Cerebellar nuclear complex (tissue), 1 donor: ENCODE data around the gene CDH15.

Experiments used
- DNase-seq, 2 experiments: peaks; one replicate each; lab custom pipeline; 2025; lab: John Stamatoyannopoulos, UW

Gene CDH15

DNA sequence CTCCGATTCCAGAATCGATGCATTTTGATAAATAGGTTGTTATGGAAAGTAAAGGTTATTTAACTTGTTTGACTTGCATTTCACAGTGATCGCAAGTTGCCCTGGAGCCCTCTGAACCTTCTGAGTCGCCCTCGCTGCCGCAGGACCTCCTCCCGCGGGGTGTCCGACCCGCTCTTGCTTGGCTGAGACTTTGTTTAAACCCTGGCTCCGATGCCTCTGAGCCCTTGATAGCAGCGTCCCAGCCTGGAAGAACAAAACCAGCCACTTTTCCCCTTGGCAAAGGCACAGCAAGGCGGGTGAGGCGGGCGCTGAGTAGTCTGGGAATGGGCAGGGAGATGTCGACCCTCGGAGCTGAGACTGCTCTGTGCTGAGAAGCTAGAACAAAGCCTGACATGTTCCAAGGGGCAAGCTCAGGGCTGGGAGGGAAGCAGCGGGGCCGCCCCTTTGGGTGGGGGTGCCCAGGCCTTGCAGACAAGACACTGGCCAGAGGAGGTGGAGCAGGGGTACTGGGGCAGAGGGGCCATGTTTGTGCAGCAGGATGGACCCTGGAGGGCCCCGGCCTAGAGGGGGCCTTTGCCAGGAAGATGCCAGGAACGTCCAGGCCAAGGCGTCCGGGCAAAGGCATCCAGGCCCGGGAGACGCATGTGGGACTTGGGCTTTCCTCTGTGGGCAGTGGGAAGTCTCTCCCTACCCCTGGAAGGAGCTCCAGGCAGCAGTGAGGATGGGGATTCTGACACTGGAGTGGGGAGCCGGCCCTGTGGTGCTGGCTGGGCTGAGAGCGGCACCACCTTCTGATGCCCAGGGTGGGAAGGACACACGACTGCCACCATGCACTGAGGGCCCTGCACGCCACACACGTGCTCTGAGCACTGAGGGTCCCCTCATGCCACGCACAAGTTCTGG, 30.3 kb upstream of the CDH15 start:
- DNase-seq, result no peak

DNA sequence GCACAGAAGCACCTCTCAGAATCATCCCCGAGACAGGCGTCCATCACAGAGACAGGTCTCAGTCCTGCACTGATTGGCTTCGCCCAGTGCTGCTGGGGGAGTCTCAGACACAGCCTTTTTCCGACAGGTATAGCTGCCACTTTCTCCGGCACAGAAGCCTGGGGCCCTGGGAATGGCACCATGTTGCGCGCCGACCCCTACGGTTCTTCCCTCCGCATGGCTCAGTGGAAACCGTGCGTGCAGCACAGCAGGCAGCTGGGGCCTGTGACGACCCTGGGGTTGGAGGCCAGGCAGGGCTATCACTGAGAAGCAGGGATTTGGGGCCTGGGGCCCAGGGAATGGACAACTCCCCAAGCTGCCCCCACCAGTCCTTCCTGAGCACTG, 29.7 kb upstream of the CDH15 start:
- DNase-seq, result no peak

DNA sequence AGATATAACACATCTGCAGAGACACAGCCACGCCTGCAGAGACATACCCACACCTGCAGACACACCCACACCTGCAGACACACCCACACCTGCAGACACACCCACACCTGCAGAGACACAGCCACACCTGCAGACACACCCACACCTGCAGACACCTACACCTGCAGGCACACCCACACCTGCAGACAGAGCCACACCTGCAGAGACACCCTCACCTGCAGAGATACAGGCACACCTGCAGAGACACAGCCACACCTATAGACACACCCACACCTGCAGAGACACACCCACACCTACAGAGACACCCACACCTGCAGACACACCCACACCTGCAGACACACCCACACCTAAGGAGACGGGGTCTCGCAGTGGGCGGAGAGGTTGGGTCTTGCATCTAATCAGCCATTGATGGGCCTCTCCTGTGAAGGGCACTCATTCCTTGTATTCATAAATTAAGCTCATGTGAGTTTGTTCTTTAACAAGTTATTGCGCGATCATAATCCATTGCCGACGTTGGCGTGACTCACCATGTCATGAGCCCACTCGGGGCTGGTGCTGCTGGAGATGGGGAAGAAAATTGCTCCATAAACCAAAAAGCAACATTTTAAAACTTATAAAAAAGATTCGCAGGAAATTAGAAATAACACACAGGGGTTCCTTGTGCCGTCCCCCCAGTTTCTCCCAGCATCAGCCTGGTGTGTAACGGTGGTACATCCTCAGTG, 28.9 kb upstream of the CDH15 start:
- DNase-seq, result no peak

DNA sequence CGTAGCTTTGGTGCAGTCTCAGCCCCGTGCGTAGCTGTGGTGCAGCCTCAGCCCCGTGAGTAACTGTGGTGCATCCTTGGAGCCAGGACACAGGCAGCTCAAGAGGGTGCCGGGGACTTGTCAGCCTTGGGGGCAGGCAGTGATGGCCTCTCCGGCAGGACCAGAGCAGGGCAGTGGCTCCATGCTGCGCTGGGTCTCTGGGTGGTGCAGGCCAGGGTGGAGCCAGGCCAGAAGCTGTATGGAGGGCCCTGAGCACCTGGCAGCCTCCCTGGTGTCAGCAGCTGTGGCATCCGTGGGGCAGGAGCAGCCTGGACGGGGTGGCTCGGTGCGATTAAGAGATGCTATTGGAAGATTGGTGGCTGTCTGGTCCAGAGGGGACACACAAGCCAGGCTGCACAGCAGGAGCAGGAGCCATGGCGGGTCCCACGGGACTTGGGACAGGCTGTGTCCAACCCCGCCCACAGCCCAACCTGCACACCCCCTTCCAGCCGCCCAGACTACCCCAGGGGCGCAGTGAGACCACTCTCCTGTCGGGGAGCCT, 28.3 kb upstream of the CDH15 start:
- no peak for DNase-seq

DNA sequence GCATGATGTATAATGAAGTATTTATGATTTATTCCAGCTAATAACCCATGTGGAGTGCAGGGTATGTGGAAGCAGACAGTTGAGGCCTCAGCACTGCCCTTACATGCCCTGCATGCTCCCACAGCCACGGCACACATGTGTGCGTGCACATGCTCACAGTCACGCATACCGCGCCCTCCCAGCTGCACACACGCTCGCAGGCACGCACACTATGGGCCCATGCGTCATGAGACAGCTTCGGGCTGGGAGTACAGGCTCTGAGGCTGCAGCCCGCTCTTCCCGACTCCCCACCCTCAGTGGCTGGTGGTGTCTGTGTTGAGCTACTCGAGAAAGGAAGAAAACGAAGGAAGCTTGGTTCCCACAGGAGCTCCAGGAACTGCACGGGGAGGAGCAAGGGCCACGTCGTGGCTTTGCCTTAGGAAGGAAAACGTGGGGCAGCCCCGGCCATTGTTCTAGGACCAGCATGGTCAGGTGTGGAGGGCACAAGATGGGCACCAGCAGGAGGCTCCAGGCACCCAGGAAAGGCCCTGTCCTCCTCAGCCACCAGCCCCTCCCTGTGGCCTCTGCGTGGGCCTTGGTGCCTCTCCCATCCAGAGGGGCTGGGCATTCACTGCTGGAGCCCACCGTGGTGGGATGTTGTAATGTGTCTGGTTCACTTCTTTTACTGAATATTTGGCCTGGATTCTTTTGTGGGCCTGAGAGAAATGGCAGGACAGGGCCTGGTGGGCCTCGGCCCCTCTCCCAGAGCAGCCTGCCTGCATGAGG, 27.5 kb upstream of the CDH15 start:
- DNase-seq, result no peak

DNA sequence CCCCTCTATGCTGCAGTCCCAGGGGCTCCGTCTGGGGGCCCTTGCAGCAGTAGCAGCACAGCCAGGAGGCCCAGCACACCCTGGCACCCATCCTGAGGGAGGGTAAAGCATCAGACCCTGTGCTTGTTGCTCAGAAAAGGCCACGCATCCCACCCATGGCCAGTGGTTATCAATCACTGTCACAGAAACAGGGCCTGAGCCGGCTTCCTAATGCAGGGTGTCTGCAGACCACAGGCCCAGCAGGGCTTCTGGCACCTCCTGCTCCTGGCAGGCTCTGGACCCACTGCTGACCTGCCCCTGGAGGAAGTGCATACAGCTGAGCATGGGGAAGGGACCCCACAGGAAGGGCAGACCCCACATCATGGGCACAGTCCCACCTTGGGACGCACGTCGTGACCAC, 26.9 kb upstream of the CDH15 start:
- DNase-seq, result no peak

DNA sequence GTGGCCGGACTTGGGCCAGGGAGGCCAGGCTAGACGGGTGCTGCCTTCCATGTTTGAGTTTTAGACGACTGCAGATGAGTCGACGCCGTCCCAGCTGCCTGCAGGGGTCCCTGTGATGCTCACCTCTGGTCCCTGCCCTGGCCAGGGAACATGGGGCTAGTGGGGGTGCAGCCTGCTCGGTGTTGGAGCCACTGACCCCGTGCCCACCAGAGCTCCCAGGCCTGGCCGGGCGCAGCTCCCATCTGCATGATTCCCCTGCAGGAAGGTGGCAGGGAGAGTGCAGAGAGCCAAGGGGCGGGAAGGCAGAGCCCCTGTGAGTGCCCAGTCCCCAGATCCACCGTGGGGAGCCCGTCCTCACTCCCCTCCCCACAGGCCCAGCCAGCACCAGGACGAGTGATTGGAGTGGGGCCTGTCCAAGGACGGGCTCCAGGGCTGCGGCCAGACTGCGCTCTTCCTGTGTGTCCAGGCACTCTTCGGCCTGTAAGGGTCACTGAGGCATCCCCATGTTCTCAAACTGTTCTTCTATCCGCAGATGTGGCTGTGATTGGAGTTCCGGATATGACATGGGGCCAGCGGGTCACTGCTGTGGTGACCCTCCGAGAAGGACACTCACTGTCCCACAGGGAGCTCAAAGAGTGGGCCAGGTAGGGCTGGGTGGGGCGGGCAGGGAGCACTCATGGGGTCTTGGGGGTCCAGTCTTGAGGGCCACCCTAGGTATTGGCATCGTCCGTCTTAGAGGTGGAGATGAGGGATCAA, 26.0 kb upstream of the CDH15 start:
- DNase-seq, result no peak

DNA sequence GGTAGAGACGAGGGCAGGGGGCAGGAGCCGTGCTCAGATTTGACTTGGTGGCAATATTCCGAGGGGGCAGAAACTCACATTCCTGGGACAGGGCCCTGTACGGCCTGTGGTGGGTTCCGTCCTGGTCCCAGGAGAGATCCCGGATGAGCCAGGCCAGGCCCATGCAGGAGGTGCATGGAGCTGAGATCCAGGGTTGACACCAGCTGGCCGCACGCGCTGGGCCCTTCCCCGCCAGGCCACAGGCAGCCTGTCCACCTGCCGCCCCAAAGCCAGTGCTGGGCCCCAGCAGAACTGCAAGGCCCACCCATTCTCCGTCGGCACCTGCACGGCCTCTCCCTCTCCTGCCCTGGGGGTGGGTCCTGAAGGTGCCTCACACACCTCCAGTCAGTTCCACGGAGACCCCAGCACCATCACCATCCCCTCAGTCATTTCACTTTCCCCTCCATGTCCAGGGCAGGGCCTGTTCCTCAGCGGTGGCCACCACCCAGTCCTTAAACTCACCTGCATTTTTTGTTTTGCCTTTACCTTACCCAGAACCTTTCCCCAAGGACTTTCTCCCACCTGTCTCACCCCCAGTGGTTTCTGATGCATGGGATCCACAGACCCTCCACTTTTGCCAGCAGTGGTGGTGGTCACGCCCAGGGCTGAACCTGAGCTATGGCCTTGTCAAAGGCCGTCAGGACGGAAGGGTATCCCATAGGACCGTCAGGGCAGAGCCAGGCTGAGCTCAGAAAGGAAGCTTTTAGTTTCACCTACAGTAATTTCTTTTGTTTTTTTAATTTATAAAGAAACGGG, 25.1 kb upstream of the CDH15 start:
- no peak for DNase-seq

DNA sequence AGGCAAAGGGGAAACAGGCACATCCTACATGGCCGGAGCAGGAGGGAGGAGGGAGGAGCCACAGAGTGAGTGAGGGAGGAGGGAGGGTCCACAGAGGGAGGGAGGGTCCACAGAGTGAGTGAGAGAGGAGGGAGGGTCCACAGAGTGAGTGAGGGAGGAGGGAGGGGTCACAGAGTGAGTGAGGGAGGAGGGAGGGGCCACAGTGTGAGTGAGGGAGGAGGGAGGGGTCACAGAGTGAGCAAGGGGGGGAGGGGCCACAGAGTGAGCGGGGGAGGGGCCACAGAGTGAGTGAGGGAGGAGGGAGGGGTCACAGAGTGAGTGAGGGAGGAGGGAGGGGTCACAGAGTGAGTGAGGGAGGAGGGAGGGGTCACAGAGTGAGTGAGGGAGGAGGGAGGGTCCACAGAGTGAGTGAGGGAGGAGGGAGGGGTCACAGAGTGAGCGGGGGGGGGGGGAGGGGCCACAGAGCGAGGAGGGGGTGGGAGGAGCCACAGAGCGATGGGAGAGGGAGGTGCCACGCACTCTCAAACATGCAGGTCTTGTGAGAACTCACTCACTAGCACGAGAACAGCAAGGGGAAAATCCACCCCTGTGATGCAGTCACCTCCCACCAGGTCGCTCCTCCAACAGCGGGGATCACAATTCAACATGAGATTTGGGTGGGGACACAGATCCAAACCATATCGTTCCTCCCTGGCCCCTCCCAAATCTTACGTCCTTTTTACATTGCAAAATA, 24.3 kb upstream of the CDH15 start:
- DNase-seq, result no peak

DNA sequence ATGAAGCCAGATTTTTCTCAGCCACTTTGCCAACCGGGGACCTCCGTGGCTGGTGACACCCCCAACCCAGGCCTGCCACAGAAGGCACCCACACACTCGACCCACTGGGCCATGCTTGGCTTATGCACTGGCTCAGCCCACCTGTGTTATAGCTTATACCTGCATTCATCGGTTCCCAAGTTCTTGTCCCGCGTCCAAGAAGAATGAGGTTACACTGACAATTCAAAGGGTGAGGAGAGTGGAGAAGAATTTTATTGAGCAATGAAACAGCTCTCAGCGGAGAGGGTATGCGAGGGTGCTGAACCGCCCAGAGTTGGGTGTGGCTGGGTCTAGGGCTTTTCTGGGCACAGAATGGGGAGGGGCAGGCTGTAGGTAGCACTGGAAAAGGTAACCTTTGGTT, 22.2 kb upstream of the CDH15 start:
- DNase-seq, result no peak

DNA sequence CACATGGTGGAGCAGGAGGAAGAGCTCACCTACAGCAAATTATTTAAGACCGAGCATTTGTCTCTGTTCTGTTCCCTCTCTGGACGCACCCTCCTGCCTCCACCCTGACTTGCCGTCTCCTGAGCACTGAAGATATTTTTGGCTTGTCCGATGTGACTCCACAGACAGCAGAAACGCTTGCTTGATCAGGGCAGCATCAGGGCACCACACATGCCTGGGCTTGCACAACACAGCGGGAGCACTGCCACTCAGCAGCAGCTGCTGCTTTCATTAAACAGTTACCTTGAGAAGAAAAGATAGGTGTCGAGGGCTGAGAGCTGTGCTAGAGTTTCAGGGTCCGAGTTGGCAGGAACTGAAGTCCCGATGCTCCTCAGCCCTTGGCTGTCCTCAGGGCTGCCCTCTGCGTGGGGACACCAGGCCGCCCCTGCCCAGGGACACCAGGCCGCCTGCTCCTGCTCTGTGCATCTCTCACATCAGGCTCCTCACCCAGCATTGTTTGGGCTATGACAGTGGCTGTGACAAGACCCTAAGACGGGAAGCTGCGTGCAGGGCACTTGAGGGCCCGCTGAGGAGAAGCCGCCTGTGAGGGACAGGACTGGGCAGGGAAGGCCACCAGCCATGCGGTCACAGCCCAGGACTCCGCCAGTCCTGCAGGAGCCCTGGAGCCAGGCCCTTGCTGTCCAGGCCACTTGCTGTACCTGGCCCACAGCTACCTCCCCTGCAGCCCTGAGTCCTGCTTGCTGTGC, 21.3 kb upstream of the CDH15 start:
- no peak for DNase-seq

DNA sequence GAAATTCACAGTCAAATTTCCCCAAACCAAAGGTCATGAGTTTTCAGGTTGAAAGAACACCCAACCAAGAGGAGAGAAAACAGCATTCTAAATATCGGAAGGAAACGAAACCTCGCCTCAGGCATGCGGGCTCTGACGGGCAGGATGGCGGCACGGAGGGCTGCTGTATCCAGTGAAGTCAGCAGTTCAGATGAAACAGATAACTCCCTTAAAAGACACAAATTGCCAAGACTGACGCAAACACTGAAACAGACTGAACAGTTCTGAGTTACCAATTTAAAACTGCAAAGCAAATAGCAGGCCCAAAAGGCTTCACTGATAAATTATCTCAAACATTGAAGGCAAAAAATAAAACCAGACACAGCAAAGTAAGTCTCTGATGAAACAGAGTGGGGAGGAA, 20.6 kb upstream of the CDH15 start:
- no peak for DNase-seq

DNA sequence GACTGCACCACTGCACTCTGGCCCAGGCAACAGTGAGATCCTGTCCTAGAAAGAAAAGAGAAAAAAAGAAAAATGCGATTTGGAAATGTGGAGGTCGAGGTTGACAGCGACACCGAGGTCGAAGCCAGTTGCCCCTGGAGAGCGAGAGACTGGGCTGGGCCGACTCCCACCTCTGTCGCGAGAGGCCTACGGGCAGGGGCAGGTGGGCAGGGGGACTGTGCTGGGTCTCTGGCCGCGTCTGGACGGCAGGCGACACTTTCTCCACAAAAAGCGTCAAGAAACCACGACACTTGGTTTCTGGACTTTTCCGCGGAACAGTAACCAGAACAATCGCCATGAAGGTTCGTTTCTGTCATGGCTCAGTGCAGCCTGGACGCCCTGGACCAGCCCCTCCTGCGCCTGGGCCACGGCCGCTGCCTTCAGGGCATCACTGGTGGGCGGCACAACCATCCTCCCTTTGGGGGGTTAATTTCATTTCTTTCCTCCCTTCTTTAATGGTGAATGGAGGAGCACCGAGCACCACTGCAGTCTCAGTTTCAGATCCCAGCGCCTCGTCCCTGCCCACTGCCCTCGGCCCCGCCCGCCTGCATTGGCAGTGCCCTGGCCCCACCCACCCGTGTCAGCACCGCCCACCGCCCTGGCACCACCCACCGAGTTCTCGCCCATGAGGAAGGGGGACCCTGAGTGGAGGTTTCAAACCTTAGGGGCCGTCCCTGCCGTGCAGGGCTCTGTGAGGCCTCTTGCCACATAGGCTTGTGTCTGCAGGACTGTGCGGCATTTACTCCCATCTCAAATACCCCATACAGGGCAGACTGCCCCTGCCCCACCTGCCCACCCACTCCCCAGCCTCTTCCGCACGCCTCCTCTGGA, 18.5 kb upstream of the CDH15 start:
- DNase-seq, result no peak

DNA sequence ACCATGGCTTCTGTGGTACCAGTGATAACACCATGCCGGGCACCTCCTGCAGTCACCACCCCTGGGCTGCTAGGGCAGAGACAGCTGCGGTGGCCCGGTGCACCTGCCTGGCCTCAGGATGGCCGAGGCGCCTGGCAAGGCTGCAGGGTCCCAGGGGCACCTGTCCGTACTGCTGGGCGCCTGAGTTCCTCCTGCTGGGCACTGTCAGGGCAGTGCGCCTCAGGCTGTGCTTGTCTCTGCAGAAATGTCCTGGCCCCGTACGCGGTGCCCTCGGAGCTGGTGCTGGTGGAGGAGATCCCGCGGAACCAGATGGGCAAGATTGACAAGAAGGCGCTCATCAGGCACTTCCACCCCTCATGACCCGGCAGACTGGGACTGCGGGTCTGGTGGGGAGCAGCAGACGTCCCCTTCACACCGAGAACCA, 17.7 kb upstream of the CDH15 start:
- DNase-seq, result no peak

DNA sequence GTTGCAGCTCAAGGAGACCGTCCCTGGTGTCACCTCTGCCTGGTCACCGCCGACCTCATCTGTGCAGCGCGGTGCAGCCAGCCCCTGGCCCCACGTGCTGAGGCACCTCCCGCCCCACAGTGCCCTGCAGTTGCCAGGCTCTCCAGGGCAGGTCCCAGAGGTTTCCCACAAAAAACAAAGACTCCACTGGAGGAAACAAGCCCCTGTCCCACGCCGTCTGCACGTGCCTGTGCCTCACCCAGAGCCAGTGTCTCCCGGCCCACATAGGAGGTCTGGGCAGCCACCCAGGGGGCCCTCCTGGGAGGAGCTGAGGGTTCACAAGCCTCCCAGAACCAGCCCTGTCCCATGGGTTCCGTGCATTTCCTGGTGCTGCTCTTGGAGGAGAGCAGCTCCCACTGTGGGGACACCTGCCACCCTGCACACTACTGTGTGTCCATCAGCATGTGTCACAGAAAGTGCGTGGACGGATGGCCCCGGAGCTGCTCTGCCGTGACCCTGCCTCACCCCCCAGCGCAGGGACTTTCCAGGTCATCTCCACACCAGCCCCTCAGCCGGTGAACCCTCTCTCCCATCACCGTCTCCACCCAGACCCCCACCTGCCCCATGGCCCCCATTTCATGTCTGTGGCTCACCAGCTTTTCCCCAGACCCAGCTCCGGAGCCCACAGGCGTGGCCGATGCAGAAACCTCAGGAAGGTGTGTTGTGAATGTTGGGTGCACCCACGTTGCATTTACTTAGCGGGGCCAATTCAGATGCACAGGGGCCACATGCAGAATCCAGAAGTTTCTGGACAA, 17.0 kb upstream of the CDH15 start:
- DNase-seq, result no peak

DNA sequence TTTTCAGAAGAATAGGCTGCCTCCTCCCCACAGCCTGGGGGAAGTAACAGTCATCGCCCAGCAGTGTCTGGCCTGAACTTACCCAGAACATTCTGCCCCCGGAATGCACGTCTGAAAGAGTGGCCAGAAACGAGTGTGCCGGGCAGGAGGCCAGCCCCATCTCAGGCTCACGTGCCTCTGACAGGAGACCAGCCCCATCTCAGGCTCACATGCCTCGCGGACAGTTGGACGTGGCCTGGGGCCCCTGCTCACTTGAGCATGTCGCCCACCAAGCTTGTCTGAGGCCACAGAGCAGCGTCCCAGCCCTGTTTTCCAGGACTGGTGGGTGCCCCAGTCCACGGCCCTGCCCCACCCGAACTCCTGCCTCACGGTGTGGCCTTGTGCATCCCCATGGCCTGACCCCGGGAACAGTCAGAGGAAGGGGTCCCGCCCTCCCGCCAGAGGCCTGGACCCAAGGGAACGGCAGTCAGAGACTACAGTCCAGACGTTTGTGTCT, 16.3 kb upstream of the CDH15 start:
- no peak for DNase-seq
